Stimulated activated CD8-positive, alpha-beta memory T cell treated with anti-CD3 and anti-CD28 coated beads, Interleukin-15, amount 100 ng/mL, for 24 hours (primary cell): Measurements from ENCODE around the gene KIAA1210.
"Not testable (repeated sequence)": the region's sequence is repeated elsewhere in the genome, so short reads cannot be mapped to it uniquely, and the experiment has no call there.

Source experiments
- DNase-seq: peaks from one replicate; pipeline ENCODE4 v3.0.0-alpha.2; 2020; ENCODE audit warnings: low read depth

Gene KIAA1210

DNA sequence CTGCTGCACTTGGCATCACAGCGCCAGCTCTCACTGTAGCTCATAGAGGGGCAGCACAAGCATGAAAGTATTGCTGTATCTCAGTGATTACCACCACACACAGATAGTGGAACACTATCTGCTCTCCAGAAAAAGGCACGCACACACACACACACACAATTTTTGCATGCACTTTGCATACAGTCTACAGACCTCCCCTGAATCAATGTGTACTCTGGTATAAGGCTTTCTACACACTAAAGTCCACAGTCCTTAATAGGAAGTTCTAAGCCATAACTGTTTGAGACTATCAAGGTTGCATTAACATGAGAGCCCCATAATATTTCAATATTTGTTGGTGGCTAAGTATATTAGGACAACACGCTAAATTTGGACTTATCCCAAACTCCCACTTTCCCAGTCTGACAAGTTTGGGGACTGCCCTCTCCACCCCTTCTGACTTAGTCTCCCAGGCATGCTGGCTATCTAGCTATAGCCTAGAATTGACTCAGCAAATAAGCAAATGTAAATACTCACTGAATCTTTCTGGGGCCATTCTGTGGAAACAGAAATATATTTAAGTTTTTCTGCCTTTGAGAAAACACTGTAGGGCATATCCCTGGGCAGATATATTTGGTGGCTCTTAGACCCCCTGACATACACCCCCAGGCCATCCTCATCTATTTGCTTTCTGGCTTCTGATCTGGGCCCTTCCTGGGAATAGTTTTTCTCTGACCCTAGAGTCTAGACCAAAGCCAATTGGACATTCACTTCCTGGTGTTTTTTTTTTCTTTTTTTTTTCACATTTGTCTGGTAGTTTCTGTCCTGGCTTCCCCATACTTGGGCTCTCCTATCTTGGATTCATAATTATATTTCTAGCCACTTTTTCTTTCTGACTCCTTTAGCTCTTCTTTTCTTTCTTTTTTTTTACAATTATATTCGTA, 91.2 kb downstream of the KIAA1210 start:
- DNase-seq = no peak

- DNase-seq = no peak
These were observed 96.6 kb downstream of the KIAA1210 start for GRCh38 chrX:119030990-119031389.

DNA sequence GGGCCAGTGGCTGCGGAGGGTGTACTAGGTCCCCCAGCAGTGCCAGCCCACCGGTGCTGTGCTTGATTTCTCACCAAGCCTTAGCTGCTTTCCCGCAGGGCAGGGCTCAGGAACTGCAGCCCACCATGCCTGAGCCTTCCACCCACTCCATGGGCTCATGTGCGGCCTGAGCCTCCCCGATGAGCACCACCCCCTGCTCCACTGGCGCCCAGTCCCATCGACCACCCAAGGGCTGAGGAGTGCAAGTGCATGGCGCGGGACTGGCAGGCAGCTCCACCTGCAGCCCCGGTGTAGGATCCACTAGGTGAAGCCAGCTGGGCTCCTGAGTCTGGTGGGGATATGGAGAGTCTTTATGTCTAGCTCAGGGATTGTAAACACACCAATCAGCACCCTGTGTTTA, 98.0 kb downstream of the KIAA1210 start:
- DNase-seq = not testable (repeated sequence)

GRCh38 chrX:119028733-119029330, 98.8 kb downstream of the KIAA1210 start:
- DNase-seq = no peak
